Small intestine (tissue), 7 donors: ENCODE results near the gene RUFY3. TPM values are rescaled to one million over a fixed set of nuclear protein-coding genes. Genes with fewer than 3 reads are reported as not detected.

Experiments
- DNase-seq, 2 donors: peaks; one replicate each; pipeline versions ENCODE4 v3.0.0 to v3.0.0-alpha.2; 2013
- FAIRE-seq: peaks from 2 replicates; lab custom pipeline; 2012; peaks lifted over from hg19 to GRCh38; lab: Jason Lieb, UNC
- H3K27ac ChIP-seq, 3 donors: one replicate each; pipeline ENCODE4 v1.5.1; 2013; ENCODE audit warnings: low read length in 2 of 3, mild to moderate bottlenecking in 2 of 3, control low read depth in 1 of 3, inconsistent platforms in 1 of 3, low read depth in 1 of 3, moderate library complexity in 1 of 3
- H3K27me3 ChIP-seq, 3 donors: one replicate each; pipeline ENCODE4 v1.6.1; 2013; ENCODE audit warnings: low read length in 3 of 3, inconsistent platforms in 1 of 3; ENCODE audit not compliant: control insufficient read depth in 3 of 3, insufficient read depth in 3 of 3
- H3K36me3 ChIP-seq, 3 donors: one replicate each; pipeline ENCODE4 v1.6.1; 2013; ENCODE audit warnings: low read length in 3 of 3, inconsistent platforms in 1 of 3, low read depth in 1 of 3, mild to moderate bottlenecking in 1 of 3, moderate library complexity in 1 of 3; ENCODE audit not compliant: control insufficient read depth in 3 of 3, insufficient read depth in 2 of 3
- H3K4me1 ChIP-seq, 3 donors: one replicate each; pipeline ENCODE4 v1.6.1; 2013; ENCODE audit warnings: low read length in 2 of 3, inconsistent platforms in 1 of 3, low read depth in 1 of 3, mild to moderate bottlenecking in 1 of 3, moderate library complexity in 1 of 3; ENCODE audit not compliant: control insufficient read depth in 3 of 3, insufficient read depth in 2 of 3
- H3K4me3 ChIP-seq, 3 donors: one replicate each; pipeline ENCODE4 v1.5.1; 2013; ENCODE audit warnings: low read length in 3 of 3, control low read depth in 1 of 3, inconsistent platforms in 1 of 3, low read depth in 1 of 3, mild to moderate bottlenecking in 1 of 3, moderate library complexity in 1 of 3
- H3K9me3 ChIP-seq, 2 donors: one replicate each; pipeline ENCODE4 v1.6.1; 2013; ENCODE audit warnings: low read depth in 1 of 2, low read length in 1 of 2; ENCODE audit not compliant: control insufficient read depth in 2 of 2, insufficient read depth in 1 of 2
- WGBS, 3 donors: extraction: QIAGEN DNeasy Blood & Tissue Kit; methylation state at CpG; one replicate each; pipeline ENCODE4 v1.1.7; 2013; 5-methylcytosine and 5-hydroxymethylcytosine counted together
- polyA plus RNA-seq, 4 donors: library from polyadenylated mRNA; stranded (reverse) in 3 of 4; unstranded in 1 of 4; fragments of 200-250 nt in 3 of 4; fragments of 120-200 nt in 1 of 4; gene quantifications; one replicate each; pipeline versions ENCODE4 v1.2.1 to v1.2.3, GENCODE V29; 2013
- donor health status: healthy with polysubstance abuse.
- donor health status: control.
- donor health status: control.
- donor health status: Bipolar disorder and iron deficiency.
- donor health status: healthy.

RUFY3 gene
- polyA plus RNA-seq, 4 donors, result 13.8 to 48.4 (median 18.2) TPM

GRCh38 chr4:70747874-70748273 lies 26.1 kb downstream of the RUFY3 start:
- H3K36me3 ChIP-seq, result peaks cover 0 to 3% (median 0%) of the 10 kb centered on the region in 3 donors
- no peaks in the 10 kb centered on the region for H3K27me3 ChIP-seq
- no peak overlapping the region for H3K27ac ChIP-seq
- H3K4me1 ChIP-seq, result no peaks in the 10 kb centered on the region
- DNase-seq (no peak), FAIRE-seq (no peak)
- H3K4me3 ChIP-seq, result no peak overlapping the region
- H3K9me3 ChIP-seq, result no peaks in the 10 kb centered on the region
- 82 to 88% (median 87%) methylated on average over 3 of the region's 3 CpGs for WGBS, 3 donors

GRCh38 chr4:70749313-70749712 lies 27.5 kb downstream of the RUFY3 start:
- WGBS, 3 donors, result 77 to 84% (median 82%) methylated on average over 1 of the region's 1 CpG
- Histone ChIP-seq H3K4me1 (no peaks in the 10 kb centered on the region), H3K27ac (no peak overlapping the region), H3K4me3 (no peak overlapping the region), H3K27me3 (no peaks in the 10 kb centered on the region), H3K36me3 (no peaks in the 10 kb centered on the region), H3K9me3 (no peaks in the 10 kb centered on the region)
- FAIRE-seq, result no peak
- DNase-seq, result no peak

GRCh38 chr4:70752236-70752635 lies 30.5 kb downstream of the RUFY3 start:
- DNase-seq (no peak), FAIRE-seq (peak; percentile 36)
- no peaks in the 10 kb centered on the region for H3K9me3 ChIP-seq
- H3K4me3 ChIP-seq, result no peak overlapping the region
- WGBS, 3 donors, result 90 to 97% (median 96%) methylated on average over 1 of the region's 1 CpG
- H3K27me3 ChIP-seq, result no peaks in the 10 kb centered on the region
- H3K4me1 ChIP-seq, result no peaks in the 10 kb centered on the region
- H3K36me3 ChIP-seq, result no peaks in the 10 kb centered on the region
- H3K27ac ChIP-seq, result no peak overlapping the region

- Histone ChIP-seq H3K9me3 (no peaks in the 10 kb centered on the region), H3K36me3 (no peaks in the 10 kb centered on the region), H3K4me3 (no peak overlapping the region), H3K27me3 (no peaks in the 10 kb centered on the region), H3K4me1 (no peaks in the 10 kb centered on the region), H3K27ac (no peak overlapping the region)
- DNase-seq (no peak), FAIRE-seq (no peak)
These were observed 31.9 kb downstream of the RUFY3 start for GRCh38 chr4:70753630-70754029.

- FAIRE-seq (no peak), DNase-seq (no peak)
- Histone ChIP-seq H3K4me3 (no peak overlapping the region), H3K9me3 (no peaks in the 10 kb centered on the region), H3K36me3 (no peaks in the 10 kb centered on the region), H3K27me3 (no peaks in the 10 kb centered on the region), H3K27ac (no peak overlapping the region), H3K4me1 (no peaks in the 10 kb centered on the region)
- WGBS, 3 donors, result 65 to 86% (median 85%) methylated on average over 1 of the region's 1 CpG
These were observed 32.7 kb downstream of the RUFY3 start for GRCh38 chr4:70754470-70754869.

GRCh38 chr4:70754990-70755688 lies 33.4 kb downstream of the RUFY3 start:
- Histone ChIP-seq H3K36me3 (no peaks in the 10 kb centered on the region), H3K27me3 (no peaks in the 10 kb centered on the region), H3K4me3 (no peak overlapping the region), H3K9me3 (no peaks in the 10 kb centered on the region), H3K4me1 (no peaks in the 10 kb centered on the region), H3K27ac (no peak overlapping the region)
- 85 to 96% (median 93%) methylated on average over 10 of the region's 10 CpGs for WGBS, 3 donors
- no peak for DNase-seq
- FAIRE-seq, result no peak

GRCh38 chr4:70759126-70759525 lies 37.4 kb downstream of the RUFY3 start:
- H3K27ac ChIP-seq, result no peak overlapping the region
- FAIRE-seq (no peak), DNase-seq (no peak)
- H3K4me3 ChIP-seq, result no peak overlapping the region
- no peaks in the 10 kb centered on the region for H3K27me3 ChIP-seq
- 70 to 100% (median 80%) methylated on average over 1 of the region's 1 CpG for WGBS, 3 donors
- no peaks in the 10 kb centered on the region for H3K9me3 ChIP-seq
- H3K36me3 ChIP-seq, result peaks cover 0 to 2% (median 0%) of the 10 kb centered on the region in 3 donors
- no peaks in the 10 kb centered on the region for H3K4me1 ChIP-seq

GRCh38 chr4:70759627-70760026 lies 37.9 kb downstream of the RUFY3 start:
- Histone ChIP-seq H3K36me3 (peaks cover 0 to 2% (median 1%) of the 10 kb centered on the region in 3 donors), H3K27ac (no peak overlapping the region), H3K9me3 (no peaks in the 10 kb centered on the region), H3K4me1 (no peaks in the 10 kb centered on the region), H3K4me3 (no peak overlapping the region), H3K27me3 (no peaks in the 10 kb centered on the region)
- FAIRE-seq, result no peak
- no peak for DNase-seq

GRCh38 chr4:70760662-70761061 lies 38.9 kb downstream of the RUFY3 start:
- 85 to 98% (median 92%) methylated on average over 1 of the region's 1 CpG for WGBS, 3 donors

More at GRCh38 chr4:70760662-70761061, 38.9 kb downstream of the RUFY3 start:
- Histone ChIP-seq H3K36me3 (peaks cover 2 to 5% (median 4%) of the 10 kb centered on the region in 3 donors), H3K4me3 (no peak overlapping the region), H3K27ac (no peak overlapping the region), H3K27me3 (no peaks in the 10 kb centered on the region), H3K4me1 (no peaks in the 10 kb centered on the region), H3K9me3 (no peaks in the 10 kb centered on the region)
- no peak for FAIRE-seq
- no peak for DNase-seq
